Keratinocyte (primary cell): ENCODE measurements around the gene CYP27A1. TPM values are rescaled to one million over a fixed set of nuclear protein-coding genes. Genes with fewer than 3 reads are reported as not detected.

Experiments
- DNase-seq: peaks from one replicate; pipeline ENCODE4 v3.0.0-alpha.2; 2011; ENCODE audit warnings: low read depth, missing footprints, low spot score
- FAIRE-seq: peaks from 2 replicates; lab custom pipeline; 2011; peaks lifted over from hg19 to GRCh38; lab: Jason Lieb, UNC
- H2AFZ ChIP-seq: 2 replicates; pipeline ENCODE4 v1.6.0; 2012; ENCODE audit warnings: low read length, control low read depth, inconsistent platforms; ENCODE audit not compliant: control insufficient read depth
- H3K27ac ChIP-seq: 2 replicates; pipeline ENCODE4 v1.5.1; 2011; ENCODE audit warnings: low read length; ENCODE audit not compliant: control insufficient read depth, insufficient read depth
- H3K27me3 ChIP-seq: 3 replicates; pipeline ENCODE4 v1.6.0; 2011; ENCODE audit warnings: low read length; ENCODE audit not compliant: control insufficient read depth, insufficient read depth; ENCODE audit errors: extremely low read depth
- H3K36me3 ChIP-seq, 2 experiments: 2 replicates in 1 of 2; 3 replicates in 1 of 2; pipeline ENCODE4 v1.5.1; 2011; ENCODE audit warnings: low read length in 2 of 2, mild to moderate bottlenecking in 1 of 2; ENCODE audit not compliant: control insufficient read depth in 2 of 2, insufficient read depth in 2 of 2; ENCODE audit errors: extremely low read depth in 1 of 2
- H3K4me1 ChIP-seq: 3 replicates; pipeline ENCODE4 v1.5.1; 2011; ENCODE audit warnings: low read length; ENCODE audit not compliant: control insufficient read depth, insufficient read depth; ENCODE audit errors: extremely low read depth
- H3K4me2 ChIP-seq: 3 replicates; pipeline ENCODE4 v1.6.0; 2011; ENCODE audit warnings: low read depth, low read length; ENCODE audit not compliant: control insufficient read depth, insufficient read depth; ENCODE audit errors: extremely low read depth
- H3K4me3 ChIP-seq, 3 experiments: fragments of 200-600 bp in 1 of 3; sonication (generic) in 1 of 3; 2 replicates in 2 of 3; 3 replicates in 1 of 3; pipeline ENCODE4 v1.5.1; 2011 to 2016; ENCODE audit warnings: low read length in 3 of 3, mild to moderate bottlenecking in 3 of 3, control low read depth in 2 of 3, inconsistent platforms in 1 of 3, low read depth in 1 of 3, mixed read lengths in 1 of 3, mixed run types in 1 of 3, moderate library complexity in 1 of 3; ENCODE audit not compliant: control insufficient read depth in 2 of 3, insufficient read depth in 2 of 3; ENCODE audit errors: extremely low read depth in 1 of 3
- H3K79me2 ChIP-seq: 2 replicates; pipeline ENCODE4 v1.6.0; 2012; ENCODE audit warnings: low read length; ENCODE audit not compliant: control insufficient read depth, insufficient read depth
- H3K9ac ChIP-seq: 3 replicates; pipeline ENCODE4 v1.6.0; 2011; ENCODE audit warnings: low read length; ENCODE audit not compliant: control insufficient read depth, insufficient read depth; ENCODE audit errors: extremely low read depth
- H3K9me1 ChIP-seq: 3 replicates; pipeline ENCODE4 v1.6.0; 2011; ENCODE audit warnings: low read length; ENCODE audit not compliant: control insufficient read depth, insufficient read depth; ENCODE audit errors: extremely low read depth
- H3K9me3 ChIP-seq: 2 replicates; pipeline ENCODE4 v1.5.1; 2012; ENCODE audit warnings: low read depth, low read length; ENCODE audit not compliant: control insufficient read depth
- H4K20me1 ChIP-seq: 3 replicates; pipeline ENCODE4 v1.6.0; 2011; ENCODE audit warnings: low read length; ENCODE audit not compliant: control insufficient read depth, insufficient read depth; ENCODE audit errors: extremely low read depth
- EZH2 ChIP-seq: IDR thresholded peaks from one replicate; pipeline ENCODE4 v1.6.1; 2012; ENCODE audit warnings: inconsistent platforms, mild to moderate bottlenecking, low read length, moderate library complexity
- dilution Hi-C: fragments of 300-500 bp; cut with MboI; formaldehyde crosslinking; loops from one replicate; pipeline ENCODE4 v1.7.0; 2020; ENCODE audit warnings: low sequenced_read_pairs; ENCODE audit not compliant: extremely low pct_ligation_motif_present
- polyA plus RNA-seq, 5 experiments: library from polyadenylated mRNA; depleted of rRNA in 3 of 5; stranded (reverse) in 3 of 5; stranded (forward) in 1 of 5; unstranded in 1 of 5; fragments of >200 nt; gene quantifications; 1 replicate in 1 of 5; 2 replicates in 3 of 5; 3 replicates in 1 of 5; pipeline versions ENCODE4 v1.2.1 to v1.2.3, GENCODE V29; 2011 to 2012; ENCODE audit warnings: missing spikeins in 2 of 5, low read depth in 1 of 5, low replicate concordance in 1 of 5
- TF ChIP-seq, protein P1 (sequence below), 3 experiments: IDR thresholded peaks in 1 of 3; conservative IDR thresholded peaks in 1 of 3; optimal IDR thresholded peaks in 1 of 3; 2 replicates in 2 of 3; 3 replicates in 1 of 3; pipeline versions ENCODE3 to v1.5.1; 2011; ENCODE audit warnings: low read length in 3 of 3, mild to moderate bottlenecking in 3 of 3, moderate library complexity in 2 of 3, control low read depth in 1 of 3, inconsistent platforms in 1 of 3; ENCODE audit not compliant: insufficient read depth in 2 of 3; ENCODE audit errors: extremely low read depth in 1 of 3

Gene CYP27A1
- polyA plus RNA-seq, 1 donor (not counting 4 experiments of a cell fraction or from before 2014, with no cell fraction given): 0.12 TPM

DNA sequence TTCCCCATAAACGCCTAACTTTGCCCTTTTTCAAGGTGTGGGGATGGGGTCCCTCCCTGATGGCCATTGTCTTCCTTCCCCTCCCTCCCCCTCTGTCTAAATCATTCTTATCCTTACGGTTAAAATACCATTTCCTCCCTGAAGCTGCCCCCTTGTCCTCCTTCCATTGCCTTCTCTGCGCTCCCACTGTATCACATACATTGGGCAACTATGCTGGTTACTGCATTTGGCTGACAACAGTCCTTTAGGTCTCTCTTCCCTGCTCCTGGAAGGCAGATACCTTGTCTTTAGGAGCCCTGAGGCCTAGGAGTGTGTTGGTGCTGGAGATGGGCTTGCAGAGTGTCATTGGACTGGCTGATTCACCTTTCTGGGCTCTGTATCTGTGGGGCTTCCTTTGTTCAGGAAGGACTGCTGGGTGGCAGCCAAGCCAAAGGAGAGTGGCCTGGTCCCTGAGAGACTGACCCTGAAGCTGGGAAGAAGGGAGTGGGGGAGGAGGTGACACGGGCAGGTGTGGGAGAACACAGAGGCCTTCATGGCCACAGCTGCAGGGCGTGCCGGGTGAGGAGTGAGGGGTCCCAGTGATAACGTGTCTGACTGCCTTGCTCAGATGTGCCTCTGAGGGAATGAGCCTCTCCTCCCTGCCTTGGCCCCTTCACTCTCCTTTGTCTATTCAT lies 79.8 kb downstream of the CYP27A1 start:
- no peak for DNase-seq
- Histone ChIP-seq H3K9ac (no peak overlapping the region), H3K4me2 (no peak overlapping the region), H3K79me2 (no peaks in the 10 kb centered on the region), H3K9me3 (no peaks in the 10 kb centered on the region), H4K20me1 (no peaks in the 10 kb centered on the region), H3K4me1 (peaks cover 10% of the 10 kb centered on the region), H3K27ac (no peak overlapping the region), H3K27me3 (peaks cover 55% of the 10 kb centered on the region), H3K4me3 (no peak overlapping the region), H3K36me3 (no peaks in the 10 kb centered on the region), H2AFZ (no peak overlapping the region), H3K9me1 (no peaks in the 10 kb centered on the region)
- dilution Hi-C loops: no loop called here
- FAIRE-seq: no peak
- TF ChIP-seq, protein P1, sequence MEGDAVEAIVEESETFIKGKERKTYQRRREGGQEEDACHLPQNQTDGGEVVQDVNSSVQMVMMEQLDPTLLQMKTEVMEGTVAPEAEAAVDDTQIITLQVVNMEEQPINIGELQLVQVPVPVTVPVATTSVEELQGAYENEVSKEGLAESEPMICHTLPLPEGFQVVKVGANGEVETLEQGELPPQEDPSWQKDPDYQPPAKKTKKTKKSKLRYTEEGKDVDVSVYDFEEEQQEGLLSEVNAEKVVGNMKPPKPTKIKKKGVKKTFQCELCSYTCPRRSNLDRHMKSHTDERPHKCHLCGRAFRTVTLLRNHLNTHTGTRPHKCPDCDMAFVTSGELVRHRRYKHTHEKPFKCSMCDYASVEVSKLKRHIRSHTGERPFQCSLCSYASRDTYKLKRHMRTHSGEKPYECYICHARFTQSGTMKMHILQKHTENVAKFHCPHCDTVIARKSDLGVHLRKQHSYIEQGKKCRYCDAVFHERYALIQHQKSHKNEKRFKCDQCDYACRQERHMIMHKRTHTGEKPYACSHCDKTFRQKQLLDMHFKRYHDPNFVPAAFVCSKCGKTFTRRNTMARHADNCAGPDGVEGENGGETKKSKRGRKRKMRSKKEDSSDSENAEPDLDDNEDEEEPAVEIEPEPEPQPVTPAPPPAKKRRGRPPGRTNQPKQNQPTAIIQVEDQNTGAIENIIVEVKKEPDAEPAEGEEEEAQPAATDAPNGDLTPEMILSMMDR (optimal IDR thresholded peaks at IDR 0.05 in 1 of 3, IDR thresholded peaks at IDR 0.05 in 1 of 3, conservative IDR thresholded peaks at IDR 0.05 in 1 of 3; ENCODE audit: extremely low read depth in 1 of 3, insufficient read depth in 2 of 3, low read length in 3 of 3): no peak
- no peak for TF ChIP-seq EZH2

DNA sequence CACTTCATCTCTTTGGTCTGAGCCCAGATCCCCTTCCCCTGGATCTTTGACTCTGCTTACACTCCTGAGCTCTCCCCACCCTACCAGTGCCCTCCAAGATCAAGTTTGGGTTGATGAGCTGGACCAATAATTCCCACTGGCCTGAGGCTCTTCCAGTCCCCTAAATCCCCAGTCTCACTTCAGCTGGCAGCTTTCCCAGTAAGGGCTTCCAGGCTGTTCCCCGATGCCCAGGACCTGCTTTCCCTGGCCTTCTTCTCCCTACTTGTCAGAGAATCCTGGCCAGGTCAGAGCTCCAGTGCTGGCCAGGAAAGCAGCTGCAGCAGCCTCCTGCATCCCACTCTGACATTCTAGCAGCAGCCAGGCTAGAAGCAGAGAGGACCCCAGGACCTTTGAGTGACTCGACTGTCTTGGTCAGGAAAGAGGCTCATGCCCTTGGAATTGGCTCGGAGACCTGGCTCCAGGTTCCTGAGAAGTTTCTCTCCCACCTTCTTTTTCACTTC lies 81.1 kb downstream of the CYP27A1 start:
- TF ChIP-seq EZH2: no peak
- TF ChIP-seq, protein P1 (optimal IDR thresholded peaks at IDR 0.05 in 1 of 3, IDR thresholded peaks at IDR 0.05 in 1 of 3, conservative IDR thresholded peaks at IDR 0.05 in 1 of 3; ENCODE audit: extremely low read depth in 1 of 3, insufficient read depth in 2 of 3, low read length in 3 of 3): no peak
- H4K20me1 ChIP-seq: no peaks in the 10 kb centered on the region
- FAIRE-seq (no peak), DNase-seq (no peak)
- H3K36me3 ChIP-seq: no peaks in the 10 kb centered on the region
- no peaks in the 10 kb centered on the region for H3K79me2 ChIP-seq
- peaks cover 10% of the 10 kb centered on the region for H3K4me1 ChIP-seq
- no peak overlapping the region for H2AFZ ChIP-seq
- no peak overlapping the region for H3K9ac ChIP-seq
- dilution Hi-C loops: no loop called here
- peaks cover 56% of the 10 kb centered on the region for H3K27me3 ChIP-seq
- H3K4me3 ChIP-seq: no peak overlapping the region
- H3K4me2 ChIP-seq: no peak overlapping the region
- H3K9me1 ChIP-seq: no peaks in the 10 kb centered on the region
- H3K9me3 ChIP-seq: no peaks in the 10 kb centered on the region
- no peak overlapping the region for H3K27ac ChIP-seq

Other genes with a start within 250 kb of the CYP27A1 start
- 2.2 to 4.2 TPM (median 2.7 TPM) in 3 replicates for gene USP37, start 213.8 kb upstream of the CYP27A1 start, polyA plus RNA-seq
- 41.9 to 66.7 TPM (median 48.1 TPM) in 3 replicates for gene CNOT9, start 213.3 kb upstream of the CYP27A1 start, polyA plus RNA-seq
- 10.2 to 15.3 TPM (median 13.2 TPM) in 3 replicates for gene PLCD4, start 174.2 kb upstream of the CYP27A1 start, polyA plus RNA-seq
- 4.3 to 11.9 TPM (median 4.5 TPM) in 3 replicates for gene ZNF142, start 122.5 kb upstream of the CYP27A1 start, polyA plus RNA-seq
- 56.6 to 62.3 TPM (median 57.7 TPM) in 3 replicates for gene BCS1L, start 122.5 kb upstream of the CYP27A1 start, polyA plus RNA-seq
- gene RNF25, start 110.1 kb upstream of the CYP27A1 start, polyA plus RNA-seq: 65.0 to 107 TPM (median 82.5 TPM) in 3 replicates
- gene STK36, start 110.1 kb upstream of the CYP27A1 start, polyA plus RNA-seq: 17.3 to 25.4 TPM (median 19.0 TPM) in 3 replicates
- gene TTLL4, start 71.3 kb upstream of the CYP27A1 start, polyA plus RNA-seq: 19.6 to 26.3 TPM (median 20.1 TPM) in 3 replicates
- gene PRKAG3, start 49.7 kb downstream of the CYP27A1 start, polyA plus RNA-seq: not detected in 3 replicates
- gene WNT6, start 77.7 kb downstream of the CYP27A1 start, polyA plus RNA-seq: 0.15 TPM in 1 of 3 replicates, not detected in the others
- gene WNT10A, start 98.7 kb downstream of the CYP27A1 start, polyA plus RNA-seq: 0.78 to 6.6 TPM (median 2.1 TPM) in 3 replicates
- gene CDK5R2, start 177.5 kb downstream of the CYP27A1 start, polyA plus RNA-seq: 0.03 TPM in 2 of 3 replicates, not detected in the other
- not detected in 3 replicates for gene FEV, start 203.0 kb downstream of the CYP27A1 start, polyA plus RNA-seq
- gene CRYBA2, start 211.3 kb downstream of the CYP27A1 start, polyA plus RNA-seq: not detected in 3 replicates